Panc1 (cell line): ENCODE results near the gene KCNMA1. TPM values are rescaled to one million over a fixed set of nuclear protein-coding genes. Genes with fewer than 3 reads are reported as not detected.

Experiments used
- ATAC-seq: fragments of 200-7000 bp; cut with Tn5 transposase; 2 replicates; pipeline ENCODE4 v1.9.1; 2020; ENCODE audit warnings: mild to moderate bottlenecking, moderate library complexity
- BruUV-seq: library from RNA; stranded (reverse); fragments of 400-500 nt; replicated peaks from 2 replicates; lab custom pipeline; 2021; lab: Mats Ljungman, UMichigan
- CTCF ChIA-PET: fragments of 300-600 bp; sonication (Branson Sonifier 250); formaldehyde crosslinking; loops from one replicate; lab custom pipeline; 2022; ENCODE audit warnings: antibody characterized with exemption; lab: Charles Lee
- POLR2A ChIA-PET: fragments of 300-600 bp; sonication (Branson Sonifier 250); formaldehyde crosslinking; loops from one replicate; lab custom pipeline; 2022; ENCODE audit warnings: antibody characterized with exemption; lab: Charles Lee
- DNase-seq: peaks from one replicate; pipeline ENCODE4 v3.0.0-alpha.2; 2010; ENCODE audit warnings: low read depth, low spot score
- H3K27ac ChIP-seq: 2 replicates; pipeline ENCODE4 v1.5.1; 2011; ENCODE audit warnings: mild to moderate bottlenecking, low read length, inconsistent platforms
- H3K27me3 ChIP-seq: fragments of 200-500 bp; sonication (Bioruptor generic); 2 replicates; pipeline ENCODE4 v1.6.0; 2014; ENCODE audit warnings: low read length, inconsistent platforms; ENCODE audit not compliant: control insufficient read depth, insufficient read depth
- H3K36me3 ChIP-seq: fragments of 200-500 bp; sonication (Bioruptor generic); 2 replicates; pipeline ENCODE4 v1.5.1; 2014; ENCODE audit warnings: inconsistent platforms, mild to moderate bottlenecking, low read length, moderate library complexity; ENCODE audit not compliant: control insufficient read depth, insufficient read depth
- H3K4me1 ChIP-seq: 2 replicates; pipeline ENCODE4 v1.5.1; 2011; ENCODE audit warnings: inconsistent platforms, mild to moderate bottlenecking, low read length, moderate library complexity; ENCODE audit not compliant: control insufficient read depth, insufficient read depth
- H3K4me3 ChIP-seq, 2 experiments: 2 replicates each; pipeline ENCODE4 v1.5.1; 2011 to 2012; ENCODE audit warnings: low read depth in 2 of 2, low read length in 2 of 2, mild to moderate bottlenecking in 2 of 2, inconsistent platforms in 1 of 2, moderate library complexity in 1 of 2
- H3K9me3 ChIP-seq: fragments of 200-500 bp; sonication (Bioruptor generic); 2 replicates; pipeline ENCODE4 v1.5.1; 2014; ENCODE audit warnings: low read depth, mild to moderate bottlenecking, inconsistent platforms, low read length, moderate library complexity; ENCODE audit not compliant: control insufficient read depth, insufficient read depth
- POLR2AphosphoS5 ChIP-seq: IDR thresholded peaks from 2 replicates; pipeline ENCODE4 v1.6.1; 2012; ENCODE audit warnings: mild to moderate bottlenecking, low read depth, low read length, moderate library complexity
- SIN3A ChIP-seq: IDR thresholded peaks from 2 replicates; pipeline ENCODE4 v1.6.1; 2012; ENCODE audit warnings: low read depth, mild to moderate bottlenecking, low read length, moderate library complexity, borderline replicate concordance; ENCODE audit not compliant: insufficient read depth
- TCF7L2 ChIP-seq: IDR thresholded peaks from 2 replicates; pipeline ENCODE4 v1.6.1; 2011; ENCODE audit warnings: mild to moderate bottlenecking, low read depth, low read length, inconsistent platforms
- in situ Hi-C: cut with HindIII; loops from 2 replicates; pipeline ENCODE4 v1.10.0; 2016; ENCODE audit warnings: low sequenced_read_pairs, low pct_unique_long_range_greater_than_20kb
- intact Hi-C: fragments of 100-400 bp; cut with micrococcal nuclease; formaldehyde crosslinking; loops from one replicate; pipeline ENCODE4 v1.10.0; 2022; ENCODE audit not compliant: unreplicated experiment
- total RNA-seq: library from RNA; stranded (reverse); gene quantifications from one replicate; pipeline ENCODE4 v1.2.1, GENCODE V29; 2021; ENCODE audit not compliant: unreplicated experiment
- TF ChIP-seq, protein P1 (sequence below), 2 experiments: IDR thresholded peaks; 2 replicates each; pipeline ENCODE4 v1.6.1; 2011 to 2012; ENCODE audit warnings: low read depth in 2 of 2, control low read depth in 1 of 2, low read length in 1 of 2, mild to moderate bottlenecking in 1 of 2, moderate library complexity in 1 of 2; ENCODE audit not compliant: insufficient read depth in 1 of 2
- TF ChIP-seq, protein P2 (sequence below): fragments of 450-650 bp; IDR thresholded peaks from 2 replicates; pipeline ENCODE4 v1.5.1; 2017; ENCODE audit warnings: mild to moderate bottlenecking

The KCNMA1 gene
- total RNA-seq, 1 experiment from 2014 or later: 91.9 TPM

DNA sequence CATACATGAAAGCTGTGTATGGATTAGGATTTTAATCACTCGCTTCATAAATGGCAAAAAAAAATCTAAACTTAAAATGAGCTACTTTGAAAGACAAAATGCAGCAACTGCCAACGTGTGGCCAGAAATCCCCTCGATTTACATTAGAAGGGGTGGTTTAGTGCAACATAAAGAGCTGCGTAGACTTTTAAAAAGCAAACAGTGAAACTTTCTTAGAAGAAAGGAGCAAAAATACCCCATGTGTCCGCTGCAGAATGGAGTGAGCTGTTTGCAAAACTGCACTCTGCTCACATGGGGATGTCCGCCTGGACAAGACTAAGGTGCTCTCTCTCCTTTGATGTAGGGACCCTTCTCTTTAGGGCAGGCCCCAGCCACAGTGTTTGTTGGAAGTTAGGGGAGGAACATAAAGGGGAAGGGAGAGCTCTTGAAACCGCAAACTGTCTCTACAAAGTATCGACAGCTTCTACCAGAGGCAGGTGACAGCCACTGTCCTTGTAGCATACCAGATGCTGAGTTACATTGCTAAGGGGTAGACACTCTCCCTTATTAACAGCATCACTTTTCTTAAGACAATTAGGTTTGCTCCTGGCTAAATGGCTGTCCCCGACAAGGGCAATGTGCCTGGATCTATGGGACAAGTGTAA, 528.1 kb downstream of the KCNMA1 start:
- in situ Hi-C loops: no loop called here
- ChIA-PET POLR2A (no interaction called here), CTCF (interaction anchor here (0.6 kb wide), 1 partner anchor 582 kb away, joined by 3 read pairs; no protein-coding TSS in a partner anchor)
- BruUV-seq: no TSS peak
- no peak for ATAC-seq
- TF ChIP-seq TCF7L2 (no peak), SIN3A (no peak), POLR2AphosphoS5 (no peak)
- TF ChIP-seq, protein P1, sequence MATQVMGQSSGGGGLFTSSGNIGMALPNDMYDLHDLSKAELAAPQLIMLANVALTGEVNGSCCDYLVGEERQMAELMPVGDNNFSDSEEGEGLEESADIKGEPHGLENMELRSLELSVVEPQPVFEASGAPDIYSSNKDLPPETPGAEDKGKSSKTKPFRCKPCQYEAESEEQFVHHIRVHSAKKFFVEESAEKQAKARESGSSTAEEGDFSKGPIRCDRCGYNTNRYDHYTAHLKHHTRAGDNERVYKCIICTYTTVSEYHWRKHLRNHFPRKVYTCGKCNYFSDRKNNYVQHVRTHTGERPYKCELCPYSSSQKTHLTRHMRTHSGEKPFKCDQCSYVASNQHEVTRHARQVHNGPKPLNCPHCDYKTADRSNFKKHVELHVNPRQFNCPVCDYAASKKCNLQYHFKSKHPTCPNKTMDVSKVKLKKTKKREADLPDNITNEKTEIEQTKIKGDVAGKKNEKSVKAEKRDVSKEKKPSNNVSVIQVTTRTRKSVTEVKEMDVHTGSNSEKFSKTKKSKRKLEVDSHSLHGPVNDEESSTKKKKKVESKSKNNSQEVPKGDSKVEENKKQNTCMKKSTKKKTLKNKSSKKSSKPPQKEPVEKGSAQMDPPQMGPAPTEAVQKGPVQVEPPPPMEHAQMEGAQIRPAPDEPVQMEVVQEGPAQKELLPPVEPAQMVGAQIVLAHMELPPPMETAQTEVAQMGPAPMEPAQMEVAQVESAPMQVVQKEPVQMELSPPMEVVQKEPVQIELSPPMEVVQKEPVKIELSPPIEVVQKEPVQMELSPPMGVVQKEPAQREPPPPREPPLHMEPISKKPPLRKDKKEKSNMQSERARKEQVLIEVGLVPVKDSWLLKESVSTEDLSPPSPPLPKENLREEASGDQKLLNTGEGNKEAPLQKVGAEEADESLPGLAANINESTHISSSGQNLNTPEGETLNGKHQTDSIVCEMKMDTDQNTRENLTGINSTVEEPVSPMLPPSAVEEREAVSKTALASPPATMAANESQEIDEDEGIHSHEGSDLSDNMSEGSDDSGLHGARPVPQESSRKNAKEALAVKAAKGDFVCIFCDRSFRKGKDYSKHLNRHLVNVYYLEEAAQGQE (IDR thresholded peaks at IDR 0.05; ENCODE audit: insufficient read depth in 1 of 2, low read depth in 2 of 2, low read length in 1 of 2): no peak
- TF ChIP-seq, protein P2, sequence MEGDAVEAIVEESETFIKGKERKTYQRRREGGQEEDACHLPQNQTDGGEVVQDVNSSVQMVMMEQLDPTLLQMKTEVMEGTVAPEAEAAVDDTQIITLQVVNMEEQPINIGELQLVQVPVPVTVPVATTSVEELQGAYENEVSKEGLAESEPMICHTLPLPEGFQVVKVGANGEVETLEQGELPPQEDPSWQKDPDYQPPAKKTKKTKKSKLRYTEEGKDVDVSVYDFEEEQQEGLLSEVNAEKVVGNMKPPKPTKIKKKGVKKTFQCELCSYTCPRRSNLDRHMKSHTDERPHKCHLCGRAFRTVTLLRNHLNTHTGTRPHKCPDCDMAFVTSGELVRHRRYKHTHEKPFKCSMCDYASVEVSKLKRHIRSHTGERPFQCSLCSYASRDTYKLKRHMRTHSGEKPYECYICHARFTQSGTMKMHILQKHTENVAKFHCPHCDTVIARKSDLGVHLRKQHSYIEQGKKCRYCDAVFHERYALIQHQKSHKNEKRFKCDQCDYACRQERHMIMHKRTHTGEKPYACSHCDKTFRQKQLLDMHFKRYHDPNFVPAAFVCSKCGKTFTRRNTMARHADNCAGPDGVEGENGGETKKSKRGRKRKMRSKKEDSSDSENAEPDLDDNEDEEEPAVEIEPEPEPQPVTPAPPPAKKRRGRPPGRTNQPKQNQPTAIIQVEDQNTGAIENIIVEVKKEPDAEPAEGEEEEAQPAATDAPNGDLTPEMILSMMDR: no peak
- no peak overlapping the region for H3K27ac ChIP-seq
- no peaks in the 10 kb centered on the region for H3K36me3 ChIP-seq
- no peaks in the 10 kb centered on the region for H3K4me1 ChIP-seq
- intact Hi-C loops: no loop called here
- no peaks in the 10 kb centered on the region for H3K9me3 ChIP-seq
- H3K27me3 ChIP-seq: no peaks in the 10 kb centered on the region
- no peak overlapping the region for H3K4me3 ChIP-seq
- DNase-seq: no peak

DNA sequence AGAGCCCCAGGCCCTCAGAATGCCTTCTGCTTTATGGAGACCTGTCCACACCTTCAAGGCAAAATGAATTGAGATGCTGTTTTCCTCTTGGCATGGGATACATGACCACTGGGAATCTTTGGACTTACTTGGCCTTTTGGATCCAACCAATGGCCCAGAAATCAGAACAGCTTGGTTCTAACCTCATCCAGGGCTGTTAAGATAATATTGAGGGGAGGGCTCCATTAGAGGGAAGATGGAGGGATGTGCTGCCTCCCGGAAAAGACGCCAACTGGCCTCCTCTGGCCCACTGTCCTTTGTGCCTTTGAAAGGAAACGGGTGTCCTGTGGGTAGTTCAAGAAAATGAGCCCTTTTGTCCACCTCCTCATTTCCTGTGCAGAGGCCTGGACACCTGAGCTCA, 530.9 kb downstream of the KCNMA1 start:
- TF ChIP-seq, protein P1 (IDR thresholded peaks at IDR 0.05; ENCODE audit: insufficient read depth in 1 of 2, low read depth in 2 of 2, low read length in 1 of 2): no peak
- TF ChIP-seq, protein P2: no peak
- no peak for TF ChIP-seq SIN3A
- TF ChIP-seq TCF7L2: no peak
- no peak overlapping the region for H3K4me3 ChIP-seq
- H3K36me3 ChIP-seq: no peaks in the 10 kb centered on the region
- intact Hi-C loops: no loop called here
- no peaks in the 10 kb centered on the region for H3K9me3 ChIP-seq
- ChIA-PET CTCF (no interaction called here), POLR2A (no interaction called here)
- ATAC-seq (no peak), DNase-seq (no peak)
- H3K4me1 ChIP-seq: no peaks in the 10 kb centered on the region
- in situ Hi-C loops: no loop called here
- H3K27me3 ChIP-seq: no peaks in the 10 kb centered on the region
- no TSS peak for BruUV-seq
- H3K27ac ChIP-seq: no peak overlapping the region
